Psoas muscle (tissue), 8 donors: Measurements from ENCODE around the gene SLC35E1. TPM values are rescaled to one million over a fixed set of nuclear protein-coding genes. Genes with fewer than 3 reads are reported as not detected.

Experiments
- ATAC-seq, 4 donors: fragments of 200-7000 bp; cut with Tn5 transposase; one replicate each; pipeline ENCODE4 v1.9.1; 2020; ENCODE audit warnings: moderate library complexity in 3 of 4, mild to moderate bottlenecking in 2 of 4
- DNase-seq, 2 donors: peaks; one replicate each; pipeline ENCODE4 v3.0.0-alpha.2; 2020
- H3K27ac ChIP-seq: fragments of 200-600 bp; one replicate; pipeline ENCODE4 v1.8.0; 2022
- H3K27me3 ChIP-seq, 3 donors: fragments of 200-600 bp in 1 of 3; one replicate each; pipeline versions ENCODE4 v1.6.1 to v1.8.0; 2013 to 2022; ENCODE audit warnings: low read length in 2 of 3, mild to moderate bottlenecking in 2 of 3, moderate library complexity in 1 of 3; ENCODE audit not compliant: insufficient read depth in 3 of 3
- H3K36me3 ChIP-seq, 2 donors: fragments of 200-600 bp in 1 of 2; one replicate each; pipeline versions ENCODE4 v1.6.1 to v1.8.0; 2013 to 2022; ENCODE audit warnings: low read depth in 1 of 2, mild to moderate bottlenecking in 1 of 2, moderate library complexity in 1 of 2; ENCODE audit not compliant: insufficient read depth in 1 of 2
- H3K4me1 ChIP-seq: fragments of 200-600 bp; one replicate; pipeline ENCODE4 v1.8.0; 2022
- H3K4me3 ChIP-seq: fragments of 200-600 bp; one replicate; pipeline ENCODE4 v1.8.0; 2022; ENCODE audit warnings: mild to moderate bottlenecking
- H3K9me3 ChIP-seq: fragments of 200-600 bp; one replicate; pipeline ENCODE4 v1.8.0; 2022
- CTCF ChIP-seq: fragments of 200-600 bp; IDR thresholded peaks from one replicate; pipeline ENCODE4 v1.8.0; 2022; ENCODE audit warnings: antibody characterized with exemption
- WGBS, 3 donors: extraction: QIAGEN DNeasy Blood & Tissue Kit; methylation state at CpG; one replicate each; pipeline versions ENCODE4 v1.1.6 to v1.1.7; 2013; 5-methylcytosine and 5-hydroxymethylcytosine counted together
- intact Hi-C, 2 donors: fragments of 100-400 bp; cut with DNase I; formaldehyde crosslinking; loops; one replicate each; pipeline versions ENCODE4 v1.11.0 to v1.14.2; 2022
- long read RNA-seq, 2 donors: library from polyadenylated mRNA; unstranded; transcript quantifications; one replicate each; pipeline ENCODE4 v2.0.0, GENCODE V29; 2021
- polyA plus RNA-seq, 3 donors: library from polyadenylated mRNA; stranded (reverse); fragments of 200-250 nt; gene quantifications; one replicate each; pipeline ENCODE4 v1.2.3, GENCODE V29; 2013
- total RNA-seq, 4 donors: library from RNA; stranded (reverse); fragmentation: NEBNext Ultra II Directional in 2 of 4; extraction: Animal tissue kit (Norgen Biotek cat#: 25700) in 2 of 4; gene quantifications; one replicate each; pipeline versions ENCODE4 v1.2.1 to v1.2.4, GENCODE V29; 2021 to 2023
- donor health status: healthy with polysubstance abuse.
- donor health status: DM: no; HTN: no; CAD: no; lungs with moderate emphysema.
- donor health status: Bipolar disorder and iron deficiency.
- donor health status: healthy.
- donor health status: DM: yes; HTN: yes; CAD: no.
- donor health status: DM: no; HTN: no; CAD: no.
- donor health status: DM: no; HTN: no; CAD: no.
- donor health status: DM: yes; HTN: yes; CAD: no.

SLC35E1 gene
- total RNA-seq (10 to 100 TPM; 25.6 to 40.7 (median 26.9) TPM), polyA plus RNA-seq (10 to 100 TPM; 17.1 to 42.1 (median 32.8) TPM)
- long read RNA-seq, donor 1, full-length matches to known transcripts: 16 of 19 reads
- long read RNA-seq, donor 1, partial matches to known transcripts: 1 of 19 reads
- long read RNA-seq, donor 1, other reads (novel, unspliced or antisense): 2 of 19 reads
- long read RNA-seq, donor 2, full-length matches to known transcripts: 28 of 41 reads
- long read RNA-seq, donor 2, partial matches to known transcripts: 1 of 41 reads
- long read RNA-seq, donor 2, other reads (novel, unspliced or antisense): 12 of 41 reads

- 0 to 1% (median 0%) methylated on average over 66 to 83 of the region's 83 CpGs for WGBS, 3 donors
- H3K36me3 ChIP-seq: peaks cover 2 to 56% of the 10 kb centered on the region in 2 donors
- intact Hi-C loops: loop anchor here (5.0 kb wide), 1 partner anchor 55 kb away; the partner anchor contains the start of gene MED26 (in 2 of the 2)
- no peak for TF ChIP-seq CTCF
- no peaks in the 10 kb centered on the region for H3K27me3 ChIP-seq
- H3K4me3 ChIP-seq: peak within 1 kb of the TSS; percentile 95
- DNase-seq (peak; percentile 96 to 99), ATAC-seq (peak; percentile 94 to 96 (median 95))
- H3K27ac ChIP-seq: peak within 1 kb of the TSS; percentile 86
- H3K4me1 ChIP-seq: peaks cover 58% of the 10 kb centered on the region
- H3K9me3 ChIP-seq: no peaks in the 10 kb centered on the region
Observed at GRCh38 chr19:16572332-16573211, at the start of gene SLC35E1. SLC35E1 (minus strand) TSS chr19:16572415; CDS start chr19:16572364, 51 bp downstream.

- intact Hi-C loops: loop anchor here in 1 of 2 donors (5.0 kb wide), 1 partner anchor 34 kb away; no protein-coding TSS in a partner anchor
- no peaks in the 10 kb centered on the region for H3K9me3 ChIP-seq
- H3K4me3 ChIP-seq: no peak overlapping the region
- 29 to 54% (median 37%) methylated on average over 7 of the region's 7 CpGs for WGBS, 3 donors
- H3K27ac ChIP-seq: peak overlapping the region; percentile 58
- DNase-seq (peak in 1 of 2 donors; percentile 2), ATAC-seq (no peak)
- no peaks in the 10 kb centered on the region for H3K27me3 ChIP-seq
- peaks cover 0 to 10% of the 10 kb centered on the region in 2 donors for H3K36me3 ChIP-seq
- no peak for TF ChIP-seq CTCF
- H3K4me1 ChIP-seq: peaks cover 74% of the 10 kb centered on the region
Observed at GRCh38 chr19:16621165-16621800, 49.1 kb upstream of the SLC35E1 start.

- Histone ChIP-seq H3K4me1 (peaks cover 74% of the 10 kb centered on the region), H3K36me3 (peaks cover 0 to 10% of the 10 kb centered on the region in 2 donors), H3K27ac (peak overlapping the region; percentile 58), H3K27me3 (no peaks in the 10 kb centered on the region), H3K4me3 (no peak overlapping the region), H3K9me3 (no peaks in the 10 kb centered on the region)
- intact Hi-C loops: loop anchor here in 1 of 2 donors (5.0 kb wide), 1 partner anchor 33 kb away; no protein-coding TSS in a partner anchor
- no peak for DNase-seq
- TF ChIP-seq CTCF: no peak
- WGBS, 3 donors: 44 to 48% (median 46%) methylated on average over 3 of the region's 3 CpGs
- ATAC-seq: no peak
Observed at GRCh38 chr19:16620584-16620983, 48.4 kb upstream of the SLC35E1 start.

GRCh38 chr19:16620018-16620417, 47.8 kb upstream of the SLC35E1 start:
- DNase-seq (peak; percentile 40 to 63), ATAC-seq (peak; percentile 58 to 75 (median 67))
- Histone ChIP-seq H3K36me3 (peaks cover 0 to 10% of the 10 kb centered on the region in 2 donors), H3K4me3 (no peak overlapping the region), H3K27me3 (no peaks in the 10 kb centered on the region), H3K27ac (peak overlapping the region; percentile 58), H3K4me1 (peaks cover 73% of the 10 kb centered on the region), H3K9me3 (no peaks in the 10 kb centered on the region)
- TF ChIP-seq CTCF: no peak
- intact Hi-C loops: loop anchor here in 1 of 2 donors (5.0 kb wide), 1 partner anchor 33 kb away; no protein-coding TSS in a partner anchor
- WGBS, 3 donors: 43 to 58% (median 58%) methylated on average over 5 of the region's 5 CpGs
